Measurements from ENCODE around the gene CGB2.
"Not testable (repeated sequence)": the region's sequence is repeated elsewhere in the genome, so short reads cannot be mapped to it uniquely, and the experiment has no call there.

Gene CGB2

GRCh38 chr19:49031642-49032301 is at the start of gene CGB2:
Gene CGB2, plus strand, starts transcription at chr19:49031890. Its CDS starts 206 bp downstream, at chr19:49032096.
- not testable (repeated sequence) for DNase-seq

DNA sequence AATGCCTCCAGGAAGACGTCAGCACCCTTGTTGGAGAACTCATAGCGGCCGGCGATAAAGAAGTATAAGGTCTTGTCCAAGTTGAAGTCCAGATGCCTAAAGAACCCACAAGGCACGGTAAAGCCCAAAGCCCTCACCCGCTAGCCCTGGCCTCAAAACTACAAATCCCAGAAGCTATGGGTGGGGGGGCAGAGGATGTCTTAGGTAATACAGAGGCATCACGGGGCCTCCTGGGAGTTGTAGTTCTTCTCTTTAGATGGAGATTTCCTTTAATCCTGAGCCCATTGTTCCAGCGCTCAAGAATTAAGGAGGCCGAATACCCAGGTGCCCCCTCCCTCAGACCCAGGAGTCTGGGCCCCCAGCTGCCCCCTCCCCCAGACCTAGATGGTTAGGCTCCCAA is 49.4 kb upstream of the CGB2 start:
- DNase-seq: no peak

DNA sequence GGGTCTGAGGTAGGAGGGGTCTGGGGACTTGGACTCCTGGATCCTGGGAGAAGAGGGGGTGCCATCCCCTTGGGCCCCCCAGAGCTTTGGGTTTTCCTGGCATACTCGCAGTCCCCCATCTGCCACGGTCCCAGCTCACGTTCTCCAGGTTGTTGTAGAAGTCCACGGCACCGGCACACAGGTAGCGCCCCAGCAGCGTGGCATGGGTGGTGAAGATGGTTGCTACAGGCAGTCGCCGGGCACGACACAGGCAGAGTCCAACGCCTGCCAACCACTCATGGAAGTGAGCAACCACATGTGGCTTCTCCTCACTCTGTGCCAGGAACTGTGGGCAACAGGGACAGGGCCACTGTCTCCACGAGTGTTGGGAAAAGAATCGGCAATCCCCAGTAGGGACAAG is 46.0 kb upstream of the CGB2 start:
- DNase-seq: no peak

DNA sequence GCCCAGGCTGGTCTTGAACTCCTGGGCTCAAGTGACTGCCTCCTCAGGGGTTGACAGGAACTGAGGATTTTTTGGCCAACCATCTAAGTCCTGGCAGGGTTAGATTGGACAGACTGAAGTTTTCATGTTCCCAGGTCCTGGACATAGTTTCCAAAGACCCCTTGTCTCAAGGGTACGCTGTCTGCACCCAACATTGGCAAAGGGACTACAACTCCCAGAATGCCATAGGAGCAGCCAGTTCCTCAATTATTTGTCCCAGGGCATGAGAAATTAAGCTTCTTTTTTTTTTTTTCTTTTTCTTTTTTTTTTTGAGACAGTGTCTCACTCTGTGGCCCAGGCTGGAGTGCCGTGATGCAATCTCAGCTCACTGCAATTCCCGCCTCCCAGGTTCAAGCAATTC is 45.5 kb upstream of the CGB2 start:
- DNase-seq: no peak

DNA sequence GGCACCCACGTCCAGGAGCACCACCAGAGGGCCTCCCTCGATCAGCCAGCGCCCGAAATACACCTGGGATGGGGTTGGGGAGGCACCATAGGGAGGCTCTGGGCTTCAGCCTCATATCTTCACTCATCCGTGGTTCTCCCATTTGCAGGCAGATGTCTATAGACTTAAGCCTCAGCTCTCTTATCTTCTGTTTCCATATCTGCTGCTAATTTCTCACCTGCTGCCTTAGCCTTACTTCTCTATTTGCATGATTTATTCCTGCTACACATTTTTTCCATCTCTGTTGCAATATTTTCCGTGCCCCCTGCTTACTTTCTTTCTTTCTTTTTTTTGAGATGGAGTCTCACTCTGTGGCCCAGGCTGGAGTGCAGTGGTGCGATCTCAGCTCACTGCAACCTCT is 44.4 kb upstream of the CGB2 start:
- no peak for DNase-seq

DNA sequence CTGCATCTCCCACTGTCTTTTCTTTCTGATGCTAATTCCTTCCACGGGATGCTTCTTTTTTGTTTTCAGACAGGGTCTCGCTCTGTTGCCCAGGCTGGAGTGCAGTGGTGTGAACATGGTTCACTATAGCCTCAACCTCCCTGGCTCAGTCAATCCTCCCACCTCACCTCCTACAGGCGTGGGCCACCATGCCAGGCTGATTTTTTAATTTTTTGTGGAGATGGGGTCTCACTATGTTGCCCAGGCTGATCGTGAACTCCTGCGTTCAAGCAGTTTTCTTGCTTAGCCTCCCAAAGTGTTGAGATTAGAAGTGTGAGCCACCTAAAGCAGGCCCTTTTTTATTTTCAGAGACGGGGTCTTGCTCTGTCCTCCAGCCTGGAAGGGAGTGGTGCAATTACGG is 43.4 kb upstream of the CGB2 start:
- no peak for DNase-seq

DNA sequence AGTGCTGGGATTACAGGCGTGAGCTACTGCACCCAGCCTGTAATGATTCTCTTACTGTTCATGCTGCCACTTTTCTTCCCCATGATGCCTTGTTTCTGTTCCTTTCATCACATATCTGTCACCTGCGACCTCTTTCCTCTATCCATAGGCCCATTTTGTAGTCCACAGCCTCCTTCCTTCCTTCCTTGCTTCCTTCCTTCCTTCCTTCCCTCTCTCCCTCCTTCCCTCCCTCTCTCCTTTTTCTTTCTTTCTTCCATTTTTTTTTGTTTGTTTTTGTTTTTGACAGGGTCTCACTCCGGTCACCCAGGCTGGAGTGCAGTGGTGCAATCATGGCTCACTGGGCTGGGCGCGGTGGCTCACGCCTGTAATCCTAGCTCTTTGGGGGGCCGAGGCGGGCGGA is 42.8 kb upstream of the CGB2 start:
- no peak for DNase-seq

DNA sequence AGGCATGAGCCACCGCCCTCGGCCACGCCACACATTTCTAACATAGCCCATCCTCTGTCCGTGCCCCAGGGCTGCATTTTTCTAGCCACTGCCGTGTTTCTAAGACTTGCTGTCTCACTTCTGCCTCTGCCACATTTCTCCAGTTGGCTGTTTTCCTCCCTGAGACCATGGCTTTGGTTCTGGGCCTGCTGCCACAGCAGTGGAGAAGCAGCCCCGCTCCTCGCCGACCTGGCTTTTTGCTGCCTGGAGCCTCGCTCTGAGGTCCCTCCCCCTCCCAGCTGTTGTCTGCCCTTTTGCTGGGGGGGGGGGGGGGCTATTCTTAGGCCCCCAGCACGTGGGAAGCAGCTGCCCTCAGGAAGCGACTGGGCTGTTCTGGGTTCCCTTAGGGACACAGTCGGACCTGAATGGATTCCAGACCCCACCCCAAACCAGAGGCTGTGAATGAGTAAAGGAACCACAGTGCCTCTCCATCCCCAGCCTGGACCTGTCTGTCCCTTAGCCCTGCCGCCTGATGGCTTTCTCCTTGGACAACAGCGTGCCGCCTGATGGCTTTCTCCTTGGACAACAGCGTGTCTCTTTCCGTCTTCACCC is 41.9 kb upstream of the CGB2 start:
- DNase-seq: no peak

DNA sequence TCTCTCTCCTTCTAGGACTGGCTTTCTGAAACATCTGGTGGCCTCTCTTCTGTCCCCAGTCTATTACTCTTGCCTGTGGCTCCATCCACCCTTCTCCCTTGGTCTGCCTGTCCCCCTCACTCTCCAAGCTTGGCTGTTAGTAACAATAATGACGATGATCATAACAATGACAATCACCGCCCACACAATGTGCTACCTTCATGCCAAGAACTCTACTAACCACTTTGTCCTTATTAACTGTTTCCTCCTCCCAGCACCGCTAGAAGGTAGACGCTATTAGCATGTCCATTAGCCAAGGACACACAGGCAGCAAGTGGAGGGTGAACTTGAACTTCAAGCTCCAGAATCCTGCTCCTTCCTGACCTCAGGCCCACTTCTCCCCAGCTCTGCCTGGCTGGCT is 41.3 kb upstream of the CGB2 start:
- no peak for DNase-seq

GRCh38 chr19:48991011-48991609 is 40.6 kb upstream of the CGB2 start:
- DNase-seq: no peak

DNA sequence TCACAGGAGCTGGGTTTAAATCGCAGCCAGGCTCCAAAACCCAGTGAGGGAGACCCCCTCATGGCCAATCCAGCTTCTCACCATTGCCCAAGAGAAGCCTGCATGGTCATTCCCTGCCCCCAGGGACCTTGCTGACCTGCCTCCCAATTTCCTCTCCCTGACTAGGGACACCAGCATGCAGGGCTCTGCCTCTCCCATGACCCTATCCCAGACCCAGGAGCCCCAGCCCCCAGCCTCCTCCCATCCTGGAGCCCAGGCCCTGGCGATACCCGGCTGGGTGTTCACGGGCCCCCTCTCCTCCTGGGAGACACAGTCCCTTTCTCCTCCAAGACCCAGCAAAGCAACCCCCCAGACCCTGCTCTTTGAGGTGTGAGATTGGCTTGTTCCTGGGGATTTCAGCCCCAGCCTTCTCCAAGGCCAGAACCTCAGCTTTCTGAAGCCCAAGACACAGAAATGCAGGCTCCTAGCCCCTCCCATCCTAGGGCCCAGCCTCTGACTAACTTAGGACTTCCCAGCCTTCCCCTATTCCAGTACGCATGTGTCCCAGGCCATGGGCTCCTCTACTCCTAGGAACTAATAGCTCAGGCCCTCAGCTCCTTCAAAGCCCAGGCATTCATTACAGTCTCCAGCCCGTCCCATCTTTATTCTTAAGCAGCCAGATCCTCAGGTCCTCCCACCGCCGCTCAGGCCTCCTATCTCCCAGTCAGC is 39.7 kb upstream of the CGB2 start:
- DNase-seq: peak; percentile 31

- DNase-seq: no peak
Observed at GRCh38 chr19:48992581-48993174, 39.0 kb upstream of the CGB2 start.

DNA sequence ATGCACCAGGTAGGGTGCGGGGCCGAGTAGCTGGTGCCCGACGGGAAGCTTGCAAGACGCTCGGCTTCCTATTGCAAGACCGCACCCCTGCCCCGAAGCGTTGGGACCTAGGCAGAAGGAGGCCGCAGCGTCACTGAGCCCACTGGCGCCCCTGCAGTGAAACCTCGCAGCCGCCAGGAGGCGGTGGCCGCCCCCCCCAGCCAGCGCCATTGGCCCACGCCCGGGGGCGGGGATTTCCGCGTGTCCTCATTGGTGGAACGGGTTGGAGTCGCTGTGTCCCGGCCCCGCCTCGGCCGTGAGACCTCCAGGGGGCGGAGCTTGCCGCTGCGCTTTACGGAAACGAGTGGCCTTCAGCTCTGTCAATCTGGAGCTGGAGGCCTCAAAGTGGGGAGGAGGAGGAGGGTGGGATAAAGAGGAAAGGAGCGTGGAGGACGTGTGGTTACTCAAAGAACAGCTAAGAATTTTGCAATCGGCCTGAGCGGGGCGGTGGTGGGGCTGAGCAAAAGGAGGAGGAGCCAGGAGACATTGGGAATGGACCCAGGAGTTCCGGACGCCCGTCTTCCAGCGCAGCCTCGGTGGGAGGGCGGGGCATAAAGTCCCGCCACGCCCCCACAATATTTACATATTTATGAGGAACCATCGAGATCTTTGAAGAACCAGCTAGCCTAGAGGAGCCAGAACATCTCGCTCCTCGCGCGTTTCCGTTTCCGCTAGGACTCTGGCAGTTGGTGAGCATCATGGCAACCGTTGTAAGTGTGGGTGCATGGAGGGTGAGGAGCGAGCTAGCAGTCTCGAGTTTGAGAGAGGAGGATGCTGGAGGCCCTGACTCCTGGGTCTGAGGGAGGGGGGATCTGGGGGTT is 38.3 kb upstream of the CGB2 start, which contains the start of the genes GYS1 and RUVBL2:
TSS of gene GYS1 (minus strand) at position 135 of the 860 bp plus-strand sequence. CDS start 197 bp downstream, outside the sequence.
TSS of gene RUVBL2 (plus strand) at position 713 of the 860 bp plus-strand sequence. CDS start at position 738, 25 bp downstream.
- DNase-seq: peak; percentile 98

DNA sequence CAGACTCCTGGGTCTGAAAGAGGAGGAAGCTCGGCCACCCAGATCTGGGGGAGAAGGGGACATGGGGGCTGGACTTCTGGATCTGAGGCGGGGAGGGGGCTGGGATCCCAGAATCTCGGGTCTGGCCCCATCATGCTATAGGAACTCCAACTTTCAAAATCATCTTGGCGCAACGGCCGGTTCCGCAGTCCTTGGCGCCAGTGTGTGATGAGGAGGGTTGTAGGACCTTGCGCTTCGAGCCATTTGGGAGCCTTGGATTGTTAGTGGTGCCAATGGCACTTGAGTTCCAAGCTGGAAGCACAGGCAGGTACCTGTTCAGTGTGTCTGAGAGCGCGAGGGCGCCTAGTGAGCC is 37.7 kb upstream of the CGB2 start:
- DNase-seq: no peak

DNA sequence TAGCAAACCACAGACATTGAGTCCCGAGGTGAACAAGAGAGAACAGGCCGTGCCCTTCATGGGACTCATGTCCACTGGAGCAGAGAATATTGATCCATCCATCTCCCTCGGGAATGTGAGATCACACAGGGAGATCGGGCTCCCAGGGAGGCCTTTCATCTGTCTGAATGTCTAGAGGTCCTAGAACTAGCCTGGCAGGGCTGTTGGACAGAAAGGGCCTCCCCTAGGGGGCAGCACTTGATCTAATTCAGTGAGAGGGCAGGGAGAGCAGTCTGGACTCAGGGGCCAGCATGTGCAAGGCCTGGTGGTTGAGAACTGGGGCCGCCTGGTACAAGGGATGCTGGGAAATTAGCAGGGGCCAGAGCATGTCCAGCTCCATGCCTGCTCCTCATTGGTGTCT is 33.7 kb upstream of the CGB2 start:
- DNase-seq: no peak

- DNase-seq: no peak
Observed at GRCh38 chr19:48999481-49000325, 32.0 kb upstream of the CGB2 start.

- no peak for DNase-seq
Observed at GRCh38 chr19:49004133-49004532, 27.6 kb upstream of the CGB2 start.

DNA sequence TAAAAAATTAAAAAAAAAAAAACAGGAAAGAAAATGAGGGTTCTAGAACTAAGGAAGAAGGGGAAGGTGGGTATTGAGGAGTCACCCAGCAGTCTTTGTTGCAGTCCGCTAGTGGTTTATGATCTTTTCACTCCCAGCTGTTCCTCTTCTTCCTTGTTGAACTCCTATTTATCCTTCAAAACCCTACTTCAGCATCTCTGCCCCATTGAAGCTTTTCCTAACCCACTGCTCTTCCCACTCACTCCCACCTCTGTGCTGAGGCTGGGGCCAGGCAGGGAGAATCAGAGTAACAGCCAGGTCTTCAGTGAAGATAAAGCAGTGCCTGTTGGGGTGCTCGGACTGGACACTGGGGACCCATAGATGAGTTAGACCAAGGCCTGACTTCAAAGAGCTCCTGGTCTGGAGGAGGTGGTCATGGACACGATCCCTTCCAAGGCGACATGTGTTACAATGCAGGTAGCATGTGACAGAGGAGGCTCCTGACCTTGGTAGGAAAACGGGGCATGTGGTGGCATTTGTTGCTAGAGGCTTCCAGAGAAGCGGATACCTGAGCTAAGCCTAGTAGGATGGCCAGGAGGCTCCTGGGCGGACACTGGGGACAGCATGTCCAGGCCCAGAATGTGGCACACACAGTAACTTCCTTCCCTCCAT is 26.6 kb upstream of the CGB2 start:
- no peak for DNase-seq

- DNase-seq: no peak
Observed at GRCh38 chr19:49006905-49007304, 24.8 kb upstream of the CGB2 start.

DNA sequence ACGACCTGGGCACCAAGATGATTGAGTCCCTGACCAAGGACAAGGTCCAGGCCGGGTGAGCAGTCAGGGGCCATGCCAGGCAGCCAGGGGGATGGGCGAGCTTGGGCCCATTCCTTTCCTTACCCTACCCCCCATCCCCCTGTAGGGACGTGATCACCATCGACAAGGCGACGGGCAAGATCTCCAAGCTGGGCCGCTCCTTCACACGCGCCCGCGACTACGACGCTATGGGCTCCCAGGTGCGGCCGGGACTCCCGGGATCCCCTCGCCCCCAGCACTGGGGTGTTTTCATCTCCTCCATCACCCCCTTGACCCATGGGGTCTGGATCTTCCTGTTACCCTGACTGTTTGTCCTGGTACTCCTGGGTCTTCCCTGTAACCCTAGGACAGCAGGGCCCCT is 21.9 kb upstream of the CGB2 start:
- no peak for DNase-seq

- DNase-seq: no peak
Observed at GRCh38 chr19:49010453-49010852, 21.2 kb upstream of the CGB2 start.
